HCT116 (cell line): ENCODE measurements around the gene MADCAM1. TPM values are rescaled to one million over a fixed set of nuclear protein-coding genes. Genes with fewer than 3 reads are reported as not detected.

Experiments used
- ATAC-seq: fragments of 200-7000 bp; cut with Tn5 transposase; 2 replicates; pipeline ENCODE4 v1.9.1; 2020; ENCODE audit warnings: mild to moderate bottlenecking, moderate library complexity
- BruUV-seq: library from RNA; stranded (reverse); fragments of 400-500 nt; replicated peaks from 2 replicates; lab custom pipeline; 2021; lab: Mats Ljungman, UMichigan
- CTCF ChIA-PET: fragments of 300-600 bp; sonication (Branson Sonifier 250); formaldehyde crosslinking; loops from one replicate; lab custom pipeline; 2021; ENCODE audit warnings: antibody characterized with exemption; lab: Charles Lee
- POLR2A ChIA-PET: fragments of 300-600, 350-600 bp; sonication (Branson Sonifier 250); formaldehyde crosslinking; loops from one replicate; lab custom pipeline; 2021; ENCODE audit warnings: antibody characterized with exemption; lab: Charles Lee
- RAD21 ChIA-PET, 2 experiments: fragments of 300-600 bp; sonication (Branson Sonifier 250); formaldehyde crosslinking; loops; one replicate each; lab custom pipeline; 2023; ENCODE audit warnings: low total read pairs in 2 of 2; ENCODE audit not compliant: uncharacterized antibody in 2 of 2, unreplicated experiment in 2 of 2, low non-redundant PET in 1 of 2; lab: Charles Lee
- DNase-seq: peaks from one replicate; pipeline ENCODE4 v3.0.0-alpha.2; 2010; ENCODE audit warnings: low read depth, low spot score
- H2AFZ ChIP-seq: fragments of 200-600 bp; shearing (Covaris generic), sonication (generic); 2 replicates; pipeline ENCODE4 v1.6.1; 2017; ENCODE audit warnings: low read depth, mixed run types, mixed read lengths, antibody characterized with exemption, low read length; ENCODE audit not compliant: poor library complexity, severe bottlenecking
- H3K27ac ChIP-seq: 2 replicates; pipeline ENCODE4 v1.5.1; 2012; ENCODE audit warnings: low read depth, low read length
- H3K27me3 ChIP-seq: fragments of 200-600 bp; sonication (generic); 2 replicates; pipeline ENCODE4 v1.6.1; 2016; ENCODE audit warnings: mixed run types, low read length, mixed read lengths; ENCODE audit not compliant: insufficient read depth
- H3K36me3 ChIP-seq, 2 experiments: fragments of 200-500 bp in 1 of 2; fragments of 200-600 bp in 1 of 2; sonication (Bioruptor generic) in 1 of 2; sonication (generic) in 1 of 2; 2 replicates each; pipeline versions ENCODE4 v1.5.1 to v1.6.1; 2014 to 2016; ENCODE audit warnings: low read length in 2 of 2, inconsistent platforms in 1 of 2, mixed read lengths in 1 of 2, mixed run types in 1 of 2; ENCODE audit not compliant: insufficient read depth in 2 of 2, control insufficient read depth in 1 of 2
- H3K4me1 ChIP-seq, 2 experiments: fragments of 200-600 bp in 1 of 2; sonication (generic) in 1 of 2; 2 replicates each; pipeline versions ENCODE4 v1.5.1 to v1.6.1; 2012 to 2017; ENCODE audit warnings: low read length in 2 of 2, inconsistent platforms in 1 of 2, mild to moderate bottlenecking in 1 of 2, mixed read lengths in 1 of 2, mixed run types in 1 of 2, moderate library complexity in 1 of 2; ENCODE audit not compliant: insufficient read depth in 2 of 2, control insufficient read depth in 1 of 2
- H3K4me2 ChIP-seq: fragments of 200-600 bp; sonication (generic); 2 replicates; pipeline ENCODE4 v1.6.1; 2017; ENCODE audit warnings: mixed run types, low read length, mixed read lengths
- H3K4me3 ChIP-seq, 2 experiments: fragments of 200-600 bp in 1 of 2; sonication (generic) in 1 of 2; replicated peaks in 1 of 2; 2 replicates each; pipeline ENCODE4 v1.5.1; 2011 to 2016; ENCODE audit warnings: low read length in 2 of 2, control low read depth in 1 of 2, low read depth in 1 of 2, mild to moderate bottlenecking in 1 of 2, mixed read lengths in 1 of 2, mixed run types in 1 of 2
- H3K79me2 ChIP-seq: fragments of 200-600 bp; sonication (generic); 2 replicates; pipeline ENCODE4 v1.6.1; 2017; ENCODE audit warnings: mild to moderate bottlenecking, mixed run types, low read length, moderate library complexity, mixed read lengths; ENCODE audit not compliant: insufficient read depth
- H3K9ac ChIP-seq: fragments of 200-600 bp; sonication (generic); 2 replicates; pipeline ENCODE4 v1.6.1; 2016; ENCODE audit warnings: low read length, mixed read lengths
- H3K9me2 ChIP-seq: fragments of 200-600 bp; sonication (generic), shearing (Covaris generic); 2 replicates; pipeline ENCODE4 v1.6.1; 2017; ENCODE audit warnings: mixed run types, mild to moderate bottlenecking, moderate library complexity; ENCODE audit not compliant: insufficient read depth
- H3K9me3 ChIP-seq, 2 experiments: fragments of 200-500 bp in 1 of 2; fragments of 200-600 bp in 1 of 2; sonication (Bioruptor generic) in 1 of 2; sonication (generic) in 1 of 2; 2 replicates each; pipeline ENCODE4 v1.6.1; 2014 to 2017; ENCODE audit warnings: low read length in 2 of 2, mixed read lengths in 2 of 2, inconsistent platforms in 1 of 2, low read depth in 1 of 2, mild to moderate bottlenecking in 1 of 2, mixed run types in 1 of 2, moderate library complexity in 1 of 2; ENCODE audit not compliant: control insufficient read depth in 1 of 2, insufficient read depth in 1 of 2
- H4K20me1 ChIP-seq: fragments of 200-600 bp; sonication (generic), shearing (Covaris generic); 2 replicates; pipeline ENCODE4 v1.6.1; 2017; ENCODE audit warnings: mixed run types, mild to moderate bottlenecking, moderate library complexity; ENCODE audit not compliant: insufficient read depth
- REST ChIP-seq: IDR thresholded peaks from 2 replicates; pipeline ENCODE4 v1.6.1; 2012; ENCODE audit warnings: low read depth
- ZFX ChIP-seq: fragments of 450-650 bp; IDR thresholded peaks from 2 replicates; pipeline ENCODE4 v1.6.1; 2017
- intact Hi-C: fragments of 100-400 bp; cut with micrococcal nuclease; formaldehyde crosslinking; loops from 2 replicates; pipeline ENCODE4 v1.10.0; 2022
- total RNA-seq: library from RNA; stranded (reverse); gene quantifications from one replicate; pipeline ENCODE4 v1.2.1, GENCODE V29; 2021; ENCODE audit not compliant: unreplicated experiment

MADCAM1 gene
- total RNA-seq, 1 experiment from 2014 or later = 0.57 TPM

DNA sequence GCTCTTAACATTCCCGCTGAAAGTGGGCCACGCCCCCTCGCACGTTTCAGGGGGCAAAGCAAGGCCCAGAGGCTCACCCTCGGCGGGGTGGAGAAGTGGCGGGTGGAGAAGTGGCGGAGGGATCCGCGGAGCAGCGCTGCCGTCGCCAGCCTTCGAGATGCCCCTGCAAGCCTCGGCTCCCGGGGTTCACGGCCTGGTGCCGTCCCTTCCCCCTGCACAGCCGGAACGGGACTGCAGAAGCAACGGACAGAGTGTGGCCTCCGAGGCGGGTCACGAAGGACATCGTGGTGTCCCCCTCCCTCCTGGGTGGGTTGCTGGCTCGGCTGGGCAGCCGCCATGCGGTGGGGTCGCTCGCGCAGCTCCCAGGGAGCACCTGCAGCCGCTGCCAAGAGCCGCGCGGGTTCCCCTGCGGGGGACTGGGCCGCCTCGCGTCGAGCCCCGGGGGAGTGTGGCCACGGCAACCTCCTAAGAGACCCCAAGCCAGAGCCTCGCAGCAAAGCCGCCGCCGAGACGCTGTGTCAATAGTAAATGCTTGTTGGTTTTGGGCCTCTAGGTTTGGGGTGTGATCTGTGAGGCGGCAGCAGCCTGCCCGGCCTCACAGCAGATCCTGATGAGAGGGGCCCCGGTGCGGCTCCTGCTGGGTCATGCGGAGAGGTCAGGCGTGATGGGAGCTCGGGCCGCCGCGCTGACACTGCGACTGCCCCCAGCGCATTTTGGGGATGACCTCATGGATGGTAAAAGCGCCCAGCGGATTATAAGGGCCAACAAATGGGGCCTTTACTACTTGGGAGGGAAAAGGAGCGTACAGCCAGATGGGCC lies 16.5 kb downstream of the MADCAM1 start:
- peaks cover 11% of the 10 kb centered on the region; the same call in 1 of the 2 replicates for H3K79me2 ChIP-seq
- H4K20me1 ChIP-seq = no peaks in the 10 kb centered on the region
- peaks cover 20 to 40% of the 10 kb centered on the region in 2 experiments for H3K4me1 ChIP-seq
- no peak overlapping the region for H3K4me3 ChIP-seq
- no peak for ATAC-seq
- no peaks in the 10 kb centered on the region for H3K9me3 ChIP-seq
- H3K4me2 ChIP-seq = no peak overlapping the region
- no peak overlapping the region for H2AFZ ChIP-seq
- intact Hi-C loops = no loop called here
- no peak overlapping the region for H3K9ac ChIP-seq
- H3K27ac ChIP-seq = no peak overlapping the region
- BruUV-seq = no TSS peak
- ChIA-PET RAD21 (no interaction called here), POLR2A (no interaction called here), CTCF (no interaction called here)
- H3K9me2 ChIP-seq = no peaks in the 10 kb centered on the region
- TF ChIP-seq REST (no peak), ZFX (0 out of 2 replicates have a peak, but pooled peaks have one; percentile 12)
- TF ChIP-seq, all 23 proteins: peak for 1
- DNase-seq = no peak
- Histone ChIP-seq H3K27me3 (no peaks in the 10 kb centered on the region), H3K36me3 (peaks cover 0 to 10% of the 10 kb centered on the region in 2 experiments; a peak in 1 of 4 replicates)
